K562 (cell line): ENCODE results near the gene ARHGAP4. TPM values are rescaled to one million over a fixed set of nuclear protein-coding genes. Genes with fewer than 3 reads are reported as not detected.

Source experiments
- HDGF ChIP-seq: fragments of 450-650 bp; IDR thresholded peaks from 2 replicates; pipeline ENCODE4 v1.6.1; 2016
- JUND ChIP-seq, 2 experiments: IDR thresholded peaks; 2 replicates in 1 of 2; 3 replicates in 1 of 2; pipeline ENCODE4 v1.6.1; 2011; ENCODE audit warnings: borderline replicate concordance in 2 of 2, low read depth in 2 of 2, low read length in 2 of 2, improper control_type of control experiment in 1 of 2, missing biosample characterization in 1 of 2, missing genetic modification characterization in 1 of 2, missing genetic modification reagents in 1 of 2
- KLF1 ChIP-seq: fragments of 450-650 bp; IDR thresholded peaks from 2 replicates; pipeline ENCODE4 v1.6.1; 2016; ENCODE audit warnings: missing genetic modification characterization, missing compliant biosample characterization
- KLF10 ChIP-seq: fragments of 250-450 bp; sonication (Bioruptor Pico); IDR thresholded peaks from 2 replicates; pipeline ENCODE4 v1.6.1; 2021; ENCODE audit warnings: matching md5 sums
- KLF13 ChIP-seq: fragments of 450-650 bp; IDR thresholded peaks from 2 replicates; pipeline ENCODE4 v1.6.1; 2016; ENCODE audit warnings: missing genetic modification characterization, low read depth, mild to moderate bottlenecking, missing compliant biosample characterization, moderate library complexity, borderline replicate concordance
- MTA2 ChIP-seq: fragments of 450-650 bp; IDR thresholded peaks from 2 replicates; pipeline ENCODE4 v1.6.1; 2016; ENCODE audit warnings: low read depth
- PTRF ChIP-seq: fragments of 450-650 bp; IDR thresholded peaks from 2 replicates; pipeline ENCODE4 v1.6.1; 2016; ENCODE audit warnings: mild to moderate bottlenecking, missing genetic modification characterization, missing compliant biosample characterization
- SAFB ChIP-seq: fragments of 200-400 bp; formaldehyde crosslinking; IDR thresholded peaks from 2 replicates; pipeline ENCODE4 v1.6.1; 2017; ENCODE audit warnings: low read depth, low read length, borderline replicate concordance
- SMARCA5 ChIP-seq: fragments of 450-650 bp; IDR thresholded peaks from 2 replicates; pipeline ENCODE4 v1.6.1; 2016
- SMARCB1 ChIP-seq: IDR thresholded peaks from 2 replicates; pipeline ENCODE4 v1.6.1; 2011; ENCODE audit warnings: improper control_type of control experiment, low read depth; ENCODE audit not compliant: insufficient read length
- SMC3 ChIP-seq: conservative IDR thresholded peaks from 2 replicates; pipeline ENCODE4 v1.6.1; 2011; ENCODE audit warnings: low read depth, low read length, improper control_type of control experiment; ENCODE audit not compliant: insufficient read depth
- TCF7L2 ChIP-seq: fragments of 150-350 bp; IDR thresholded peaks from 2 replicates; pipeline ENCODE4 v1.6.1; 2016; ENCODE audit warnings: low read depth, mild to moderate bottlenecking, low read length, moderate library complexity
- WHSC1 ChIP-seq: IDR thresholded peaks from one replicate; pipeline ENCODE4 v1.6.1; 2012; ENCODE audit warnings: low read length, control low read depth, inconsistent platforms
- ZKSCAN3 ChIP-seq: fragments of 250-450 bp; sonication (Bioruptor Pico); IDR thresholded peaks from 2 replicates; pipeline ENCODE4 v1.4.0; 2020
- ZNF41 ChIP-seq: fragments of 250-450 bp; sonication (Bioruptor Pico); conservative IDR thresholded peaks from 2 replicates; pipeline ENCODE4 v1.4.0; 2020; ENCODE audit warnings: mild to moderate bottlenecking
- polyA plus RNA-seq, 8 experiments: library from polyadenylated mRNA; depleted of rRNA in 4 of 8; stranded (reverse) in 5 of 8; unstranded in 3 of 8; fragments of >200 nt; fragmentation: Nextera tagmentation in 2 of 8; fragmentation: Illumina TruSeq in 1 of 8; extraction: Ambion mirVana in 2 of 8; extraction: Trizol in 1 of 8; gene quantifications; 2 replicates each; pipeline versions ENCODE4 v1.2.1 to v1.2.3, GENCODE V29; 2011 to 2014; ENCODE audit warnings: inconsistent platforms in 1 of 8, missing spikeins in 1 of 8
- total RNA-seq, 7 experiments: library from RNA; depleted of rRNA in 6 of 7; stranded (reverse); fragments of >200 nt in 6 of 7; fragmentation: Illumina TruSeq in 2 of 7; extraction: Trizol in 2 of 7; gene quantifications; 2 replicates each; pipeline versions ENCODE4 v1.2.1 to v1.2.3, GENCODE V29; 2011 to 2021; ENCODE audit warnings: low replicate concordance in 1 of 7
- TF ChIP-seq, protein P1 (sequence below), 2 experiments: fragments of 450-650 bp; formaldehyde crosslinking in 1 of 2; IDR thresholded peaks; 2 replicates each; pipeline versions ENCODE4 v1.4.0 to v1.6.1; 2014 to 2020; ENCODE audit warnings: mild to moderate bottlenecking in 2 of 2, borderline replicate concordance in 1 of 2, low read depth in 1 of 2
- TF ChIP-seq, protein P2 (sequence below): sonication (generic); formaldehyde crosslinking; IDR thresholded peaks from 2 replicates; pipeline ENCODE4 v1.8.0; 2023; ENCODE audit warnings: mild to moderate bottlenecking, missing genetic modification reagents

Gene ARHGAP4
- total and polyA plus RNA-seq, 9 of the 15 experiments (the other 6 are each of a cell fraction or from before 2014, with no cell fraction given) = 0.30 to 81.8 (median 13.5) TPM

DNA sequence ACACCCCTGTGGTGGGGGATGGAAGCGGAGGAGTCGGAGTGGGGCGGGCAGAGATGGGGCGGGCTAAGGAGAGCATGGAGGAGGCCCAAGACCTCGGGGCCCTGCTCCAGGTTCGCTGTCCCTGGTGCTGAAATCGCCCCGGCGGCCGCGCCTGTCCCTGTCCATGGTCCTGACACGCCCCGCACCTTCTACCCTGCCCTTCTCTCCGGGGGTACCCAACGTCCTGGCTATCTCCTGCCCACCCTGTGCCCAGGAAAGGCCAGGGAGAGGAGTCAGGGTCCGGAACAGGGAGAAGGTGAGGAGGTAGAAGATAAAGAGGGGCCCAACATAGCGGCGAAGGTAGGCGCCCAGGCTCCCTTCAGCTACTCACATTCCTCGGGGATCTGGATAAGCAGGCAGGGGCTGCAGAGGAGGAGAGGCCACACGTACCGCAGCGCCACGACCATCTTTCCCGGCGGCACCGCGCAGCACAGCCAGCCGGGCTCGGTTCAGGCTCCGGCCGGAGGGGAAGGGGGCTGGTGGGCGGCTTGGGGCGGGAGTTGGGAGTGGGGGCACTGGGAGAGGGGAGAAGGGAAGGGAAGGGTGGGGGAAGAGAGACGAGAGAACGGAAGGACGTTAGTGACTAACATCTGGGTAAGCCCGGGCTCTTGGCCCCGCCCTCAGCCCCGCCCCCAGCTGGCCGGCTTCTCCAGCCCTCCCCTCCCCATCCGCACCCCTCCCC, 50.5 kb downstream of the ARHGAP4 start (continued):
- TF ChIP-seq, protein P1, sequence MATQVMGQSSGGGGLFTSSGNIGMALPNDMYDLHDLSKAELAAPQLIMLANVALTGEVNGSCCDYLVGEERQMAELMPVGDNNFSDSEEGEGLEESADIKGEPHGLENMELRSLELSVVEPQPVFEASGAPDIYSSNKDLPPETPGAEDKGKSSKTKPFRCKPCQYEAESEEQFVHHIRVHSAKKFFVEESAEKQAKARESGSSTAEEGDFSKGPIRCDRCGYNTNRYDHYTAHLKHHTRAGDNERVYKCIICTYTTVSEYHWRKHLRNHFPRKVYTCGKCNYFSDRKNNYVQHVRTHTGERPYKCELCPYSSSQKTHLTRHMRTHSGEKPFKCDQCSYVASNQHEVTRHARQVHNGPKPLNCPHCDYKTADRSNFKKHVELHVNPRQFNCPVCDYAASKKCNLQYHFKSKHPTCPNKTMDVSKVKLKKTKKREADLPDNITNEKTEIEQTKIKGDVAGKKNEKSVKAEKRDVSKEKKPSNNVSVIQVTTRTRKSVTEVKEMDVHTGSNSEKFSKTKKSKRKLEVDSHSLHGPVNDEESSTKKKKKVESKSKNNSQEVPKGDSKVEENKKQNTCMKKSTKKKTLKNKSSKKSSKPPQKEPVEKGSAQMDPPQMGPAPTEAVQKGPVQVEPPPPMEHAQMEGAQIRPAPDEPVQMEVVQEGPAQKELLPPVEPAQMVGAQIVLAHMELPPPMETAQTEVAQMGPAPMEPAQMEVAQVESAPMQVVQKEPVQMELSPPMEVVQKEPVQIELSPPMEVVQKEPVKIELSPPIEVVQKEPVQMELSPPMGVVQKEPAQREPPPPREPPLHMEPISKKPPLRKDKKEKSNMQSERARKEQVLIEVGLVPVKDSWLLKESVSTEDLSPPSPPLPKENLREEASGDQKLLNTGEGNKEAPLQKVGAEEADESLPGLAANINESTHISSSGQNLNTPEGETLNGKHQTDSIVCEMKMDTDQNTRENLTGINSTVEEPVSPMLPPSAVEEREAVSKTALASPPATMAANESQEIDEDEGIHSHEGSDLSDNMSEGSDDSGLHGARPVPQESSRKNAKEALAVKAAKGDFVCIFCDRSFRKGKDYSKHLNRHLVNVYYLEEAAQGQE (IDR thresholded peaks at IDR 0.05; ENCODE audit: borderline replicate concordance) = peak; percentile 100
- TF ChIP-seq, protein P1 (CRISPR knock-in tag; IDR thresholded peaks at IDR 0.05; ENCODE audit: low read depth) = peak; percentile 100
- TF ChIP-seq WHSC1 (no peak), KLF13 (tag) (peak; percentile 82; the same call in 1 of the 2 replicates), ZKSCAN3 (CRISPR knock-in tag) (no peak), PTRF (tag) (no peak), MTA2 (no peak), SMARCA5 (no peak), HDGF (no peak), SMC3 (no peak), ZNF41 (CRISPR knock-in tag) (no peak), SAFB (no peak), KLF1 (tag) (no peak), JUND (IDR thresholded peaks at IDR 0.05; ENCODE audit: borderline replicate concordance, low read depth, low read length) (peak; percentile 36; the same call in 1 of the 2 replicates), JUND (tag; IDR thresholded peaks at IDR 0.05; ENCODE audit: borderline replicate concordance, low read depth, low read length) (peak; percentile 35; the same call in 1 of the 3 replicates), KLF10 (no peak), TCF7L2 (no peak), SMARCB1 (no peak)
- TF ChIP-seq, protein P2, sequence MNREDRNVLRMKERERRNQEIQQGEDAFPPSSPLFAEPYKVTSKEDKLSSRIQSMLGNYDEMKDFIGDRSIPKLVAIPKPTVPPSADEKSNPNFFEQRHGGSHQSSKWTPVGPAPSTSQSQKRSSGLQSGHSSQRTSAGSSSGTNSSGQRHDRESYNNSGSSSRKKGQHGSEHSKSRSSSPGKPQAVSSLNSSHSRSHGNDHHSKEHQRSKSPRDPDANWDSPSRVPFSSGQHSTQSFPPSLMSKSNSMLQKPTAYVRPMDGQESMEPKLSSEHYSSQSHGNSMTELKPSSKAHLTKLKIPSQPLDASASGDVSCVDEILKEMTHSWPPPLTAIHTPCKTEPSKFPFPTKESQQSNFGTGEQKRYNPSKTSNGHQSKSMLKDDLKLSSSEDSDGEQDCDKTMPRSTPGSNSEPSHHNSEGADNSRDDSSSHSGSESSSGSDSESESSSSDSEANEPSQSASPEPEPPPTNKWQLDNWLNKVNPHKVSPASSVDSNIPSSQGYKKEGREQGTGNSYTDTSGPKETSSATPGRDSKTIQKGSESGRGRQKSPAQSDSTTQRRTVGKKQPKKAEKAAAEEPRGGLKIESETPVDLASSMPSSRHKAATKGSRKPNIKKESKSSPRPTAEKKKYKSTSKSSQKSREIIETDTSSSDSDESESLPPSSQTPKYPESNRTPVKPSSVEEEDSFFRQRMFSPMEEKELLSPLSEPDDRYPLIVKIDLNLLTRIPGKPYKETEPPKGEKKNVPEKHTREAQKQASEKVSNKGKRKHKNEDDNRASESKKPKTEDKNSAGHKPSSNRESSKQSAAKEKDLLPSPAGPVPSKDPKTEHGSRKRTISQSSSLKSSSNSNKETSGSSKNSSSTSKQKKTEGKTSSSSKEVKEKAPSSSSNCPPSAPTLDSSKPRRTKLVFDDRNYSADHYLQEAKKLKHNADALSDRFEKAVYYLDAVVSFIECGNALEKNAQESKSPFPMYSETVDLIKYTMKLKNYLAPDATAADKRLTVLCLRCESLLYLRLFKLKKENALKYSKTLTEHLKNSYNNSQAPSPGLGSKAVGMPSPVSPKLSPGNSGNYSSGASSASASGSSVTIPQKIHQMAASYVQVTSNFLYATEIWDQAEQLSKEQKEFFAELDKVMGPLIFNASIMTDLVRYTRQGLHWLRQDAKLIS (CRISPR knock-in tag) = peak; percentile 99
